ENCODE measurements around the gene TEX2. TPM values are rescaled to one million over a fixed set of nuclear protein-coding genes. Genes with fewer than 3 reads are reported as not detected.

TEX2 gene
- polyA plus RNA-seq, 1 donor (not counting 4 experiments of a cell fraction or from before 2014, with no cell fraction given) = 44.4 TPM

- DNase-seq (ENCODE audit: low read depth, low spot score) = no peak
- Histone ChIP-seq H3K27me3 (ENCODE audit: control insufficient read depth, extremely low read depth, insufficient read depth, low read length) (no peaks in the 10 kb centered on the region), H3K4me3 (ENCODE audit: control insufficient read depth in 2 of 3, extremely low read depth in 1 of 3, insufficient read depth in 2 of 3, low read depth in 1 of 3, low read length in 3 of 3) (no peak overlapping the region), H3K4me1 (ENCODE audit: control insufficient read depth, extremely low read depth, insufficient read depth, low read length) (peaks cover 13% of the 10 kb centered on the region), H2AFZ (ENCODE audit: control insufficient read depth, low read length) (no peak overlapping the region), H3K9ac (ENCODE audit: control insufficient read depth, extremely low read depth, insufficient read depth, low read length) (no peak overlapping the region), H3K4me2 (ENCODE audit: control insufficient read depth, extremely low read depth, insufficient read depth, low read depth, low read length) (no peak overlapping the region), H3K36me3 (ENCODE audit: control insufficient read depth in 2 of 2, extremely low read depth in 1 of 2, insufficient read depth in 2 of 2, low read length in 2 of 2) (no peaks in the 10 kb centered on the region), H3K9me1 (ENCODE audit: control insufficient read depth, extremely low read depth, insufficient read depth, low read length) (no peaks in the 10 kb centered on the region), H4K20me1 (ENCODE audit: control insufficient read depth, extremely low read depth, insufficient read depth, low read length) (no peaks in the 10 kb centered on the region), H3K27ac (ENCODE audit: control insufficient read depth, insufficient read depth, low read length) (no peak overlapping the region), H3K9me3 (ENCODE audit: control insufficient read depth, low read depth, low read length) (no peaks in the 10 kb centered on the region), H3K79me2 (ENCODE audit: control insufficient read depth, insufficient read depth, low read length) (no peaks in the 10 kb centered on the region)
- TF ChIP-seq EZH2 (IDR thresholded peaks at IDR 0.05; ENCODE audit: low read length) = no peak
- no peak for TF ChIP-seq CTCF (optimal IDR thresholded peaks at IDR 0.05 in 1 of 3, IDR thresholded peaks at IDR 0.05 in 1 of 3, conservative IDR thresholded peaks at IDR 0.05 in 1 of 3; ENCODE audit: extremely low read depth in 1 of 3, insufficient read depth in 2 of 3, low read length in 3 of 3)
- dilution Hi-C loops (cut with MboI; ENCODE audit: extremely low pct_ligation_motif_present, low sequenced_read_pairs) = no loop called here
- no peak for FAIRE-seq
These were observed 14.0 kb upstream of the TEX2 start for GRCh38 chr17:64276961-64277505.

GRCh38 chr17:64275016-64275415 is 12.0 kb upstream of the TEX2 start:
- FAIRE-seq = no peak
- no peak overlapping the region for H3K4me3 ChIP-seq (ENCODE audit: control insufficient read depth in 2 of 3, extremely low read depth in 1 of 3, insufficient read depth in 2 of 3, low read depth in 1 of 3, low read length in 3 of 3)
- H2AFZ ChIP-seq (ENCODE audit: control insufficient read depth, low read length) = no peak overlapping the region
- no peak overlapping the region for H3K9ac ChIP-seq (ENCODE audit: control insufficient read depth, extremely low read depth, insufficient read depth, low read length)
- H3K4me1 ChIP-seq (ENCODE audit: control insufficient read depth, extremely low read depth, insufficient read depth, low read length) = peaks cover 13% of the 10 kb centered on the region
- dilution Hi-C loops (cut with MboI; ENCODE audit: extremely low pct_ligation_motif_present, low sequenced_read_pairs) = no loop called here
- no peaks in the 10 kb centered on the region for H3K9me1 ChIP-seq (ENCODE audit: control insufficient read depth, extremely low read depth, insufficient read depth, low read length)
- no peak overlapping the region for H3K27ac ChIP-seq (ENCODE audit: control insufficient read depth, insufficient read depth, low read length)
- no peak overlapping the region for H3K4me2 ChIP-seq (ENCODE audit: control insufficient read depth, extremely low read depth, insufficient read depth, low read depth, low read length)
- no peaks in the 10 kb centered on the region for H3K79me2 ChIP-seq (ENCODE audit: control insufficient read depth, insufficient read depth, low read length)
- no peaks in the 10 kb centered on the region for H3K36me3 ChIP-seq (ENCODE audit: control insufficient read depth in 2 of 2, extremely low read depth in 1 of 2, insufficient read depth in 2 of 2, low read length in 2 of 2)
- H3K27me3 ChIP-seq (ENCODE audit: control insufficient read depth, extremely low read depth, insufficient read depth, low read length) = no peaks in the 10 kb centered on the region
- no peaks in the 10 kb centered on the region for H4K20me1 ChIP-seq (ENCODE audit: control insufficient read depth, extremely low read depth, insufficient read depth, low read length)
- DNase-seq (ENCODE audit: low read depth, low spot score) = no peak
- H3K9me3 ChIP-seq (ENCODE audit: control insufficient read depth, low read depth, low read length) = no peaks in the 10 kb centered on the region
- TF ChIP-seq EZH2 (IDR thresholded peaks at IDR 0.05; ENCODE audit: low read length) = no peak

- no peaks in the 10 kb centered on the region for H3K9me3 ChIP-seq (ENCODE audit: control insufficient read depth, low read depth, low read length)
- no peak overlapping the region for H3K4me3 ChIP-seq (ENCODE audit: control insufficient read depth in 2 of 3, extremely low read depth in 1 of 3, insufficient read depth in 2 of 3, low read depth in 1 of 3, low read length in 3 of 3)
- TF ChIP-seq CTCF (optimal IDR thresholded peaks at IDR 0.05 in 1 of 3, IDR thresholded peaks at IDR 0.05 in 1 of 3, conservative IDR thresholded peaks at IDR 0.05 in 1 of 3; ENCODE audit: extremely low read depth in 1 of 3, insufficient read depth in 2 of 3, low read length in 3 of 3) (no peak), EZH2 (IDR thresholded peaks at IDR 0.05; ENCODE audit: low read length) (no peak)
- dilution Hi-C loops (cut with MboI; ENCODE audit: extremely low pct_ligation_motif_present, low sequenced_read_pairs) = no loop called here
- no peak for DNase-seq (ENCODE audit: low read depth, low spot score)
- H3K79me2 ChIP-seq (ENCODE audit: control insufficient read depth, insufficient read depth, low read length) = no peaks in the 10 kb centered on the region
- no peaks in the 10 kb centered on the region for H3K36me3 ChIP-seq (ENCODE audit: control insufficient read depth in 2 of 2, extremely low read depth in 1 of 2, insufficient read depth in 2 of 2, low read length in 2 of 2)
- FAIRE-seq = no peak
- H3K27me3 ChIP-seq (ENCODE audit: control insufficient read depth, extremely low read depth, insufficient read depth, low read length) = no peaks in the 10 kb centered on the region
- no peaks in the 10 kb centered on the region for H4K20me1 ChIP-seq (ENCODE audit: control insufficient read depth, extremely low read depth, insufficient read depth, low read length)
- H3K4me1 ChIP-seq (ENCODE audit: control insufficient read depth, extremely low read depth, insufficient read depth, low read length) = peaks cover 5% of the 10 kb centered on the region
- H3K4me2 ChIP-seq (ENCODE audit: control insufficient read depth, extremely low read depth, insufficient read depth, low read depth, low read length) = no peak overlapping the region
- H3K27ac ChIP-seq (ENCODE audit: control insufficient read depth, insufficient read depth, low read length) = no peak overlapping the region
- no peak overlapping the region for H3K9ac ChIP-seq (ENCODE audit: control insufficient read depth, extremely low read depth, insufficient read depth, low read length)
- H2AFZ ChIP-seq (ENCODE audit: control insufficient read depth, low read length) = no peak overlapping the region
- H3K9me1 ChIP-seq (ENCODE audit: control insufficient read depth, extremely low read depth, insufficient read depth, low read length) = no peaks in the 10 kb centered on the region
These were observed 9.9 kb upstream of the TEX2 start for GRCh38 chr17:64273006-64273405.

All from keratinocyte (primary cell).